ENCODE data around the gene PCDHA8.
"Not testable (repeated sequence)": the region's sequence is repeated elsewhere in the genome, so short reads cannot be mapped to it uniquely, and the experiment has no call there.

The PCDHA8 gene

GRCh38 chr5:140840978-140841962 is at the start of gene PCDHA8:
Gene PCDHA8, plus strand, starts transcription at chr5:140841187. Its CDS starts 135 bp downstream, at chr5:140841322.
- no peak for DNase-seq

GRCh38 chr5:140794595-140795258 is 46.3 kb upstream of the PCDHA8 start, which contains the start of gene PCDHA2:
Gene PCDHA2, plus strand, starts transcription at chr5:140794852.
- DNase-seq, result peak; percentile 70

GRCh38 chr5:140795259-140795641 is 45.7 kb upstream of the PCDHA8 start:
- peak; percentile 30 for DNase-seq

DNA sequence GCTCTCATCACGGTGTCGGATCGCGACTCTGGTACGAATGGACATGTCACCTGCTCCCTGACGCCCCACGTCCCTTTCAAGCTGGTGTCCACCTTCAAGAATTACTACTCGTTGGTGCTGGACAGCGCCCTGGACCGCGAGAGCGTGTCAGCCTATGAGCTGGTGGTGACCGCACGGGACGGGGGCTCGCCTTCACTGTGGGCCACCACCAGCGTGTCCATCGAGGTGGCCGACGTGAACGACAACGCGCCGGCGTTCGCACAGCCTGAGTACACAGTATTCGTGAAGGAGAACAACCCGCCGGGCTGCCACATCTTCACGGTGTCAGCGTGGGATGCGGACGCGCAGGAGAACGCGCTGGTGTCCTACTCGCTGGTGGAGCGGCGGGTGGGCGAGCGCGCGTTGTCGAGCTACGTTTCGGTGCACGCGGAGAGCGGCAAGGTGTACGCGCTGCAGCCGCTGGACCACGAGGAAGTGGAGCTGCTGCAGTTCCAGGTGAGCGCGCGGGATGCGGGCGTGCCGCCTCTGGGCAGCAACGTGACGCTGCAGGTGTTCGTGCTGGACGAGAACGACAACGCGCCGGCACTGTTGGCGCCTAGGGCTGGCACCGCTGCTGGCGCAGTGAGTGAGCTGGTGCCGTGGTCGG is 44.8 kb upstream of the PCDHA8 start:
- DNase-seq, result not testable (repeated sequence)

DNA sequence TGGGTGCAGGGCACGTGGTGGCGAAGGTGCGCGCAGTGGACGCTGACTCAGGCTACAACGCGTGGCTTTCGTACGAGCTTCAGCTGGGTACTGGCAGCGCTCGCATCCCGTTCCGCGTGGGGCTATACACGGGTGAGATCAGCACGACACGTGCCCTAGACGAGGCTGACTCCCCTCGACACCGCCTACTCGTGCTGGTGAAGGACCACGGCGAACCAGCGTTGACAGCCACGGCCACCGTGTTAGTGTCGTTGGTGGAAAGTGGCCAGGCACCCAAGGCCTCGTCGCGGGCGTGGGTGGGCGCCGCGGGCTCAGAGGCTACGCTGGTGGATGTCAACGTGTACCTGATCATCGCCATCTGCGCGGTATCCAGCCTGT is 44.3 kb upstream of the PCDHA8 start:
- no peak for DNase-seq

- DNase-seq, result no peak
Measured at GRCh38 chr5:140800816-140801493, 40.0 kb upstream of the PCDHA8 start, which contains the start of gene PCDHA3. Gene PCDHA3, plus strand, starts transcription at chr5:140801057.

- DNase-seq, result no peak
Measured at GRCh38 chr5:140801494-140801841, 39.5 kb upstream of the PCDHA8 start.

GRCh38 chr5:140802381-140802780 is 38.6 kb upstream of the PCDHA8 start:
- not testable (repeated sequence) for DNase-seq

- no peak for DNase-seq
Measured at GRCh38 chr5:140802781-140803271, 38.2 kb upstream of the PCDHA8 start.

DNA sequence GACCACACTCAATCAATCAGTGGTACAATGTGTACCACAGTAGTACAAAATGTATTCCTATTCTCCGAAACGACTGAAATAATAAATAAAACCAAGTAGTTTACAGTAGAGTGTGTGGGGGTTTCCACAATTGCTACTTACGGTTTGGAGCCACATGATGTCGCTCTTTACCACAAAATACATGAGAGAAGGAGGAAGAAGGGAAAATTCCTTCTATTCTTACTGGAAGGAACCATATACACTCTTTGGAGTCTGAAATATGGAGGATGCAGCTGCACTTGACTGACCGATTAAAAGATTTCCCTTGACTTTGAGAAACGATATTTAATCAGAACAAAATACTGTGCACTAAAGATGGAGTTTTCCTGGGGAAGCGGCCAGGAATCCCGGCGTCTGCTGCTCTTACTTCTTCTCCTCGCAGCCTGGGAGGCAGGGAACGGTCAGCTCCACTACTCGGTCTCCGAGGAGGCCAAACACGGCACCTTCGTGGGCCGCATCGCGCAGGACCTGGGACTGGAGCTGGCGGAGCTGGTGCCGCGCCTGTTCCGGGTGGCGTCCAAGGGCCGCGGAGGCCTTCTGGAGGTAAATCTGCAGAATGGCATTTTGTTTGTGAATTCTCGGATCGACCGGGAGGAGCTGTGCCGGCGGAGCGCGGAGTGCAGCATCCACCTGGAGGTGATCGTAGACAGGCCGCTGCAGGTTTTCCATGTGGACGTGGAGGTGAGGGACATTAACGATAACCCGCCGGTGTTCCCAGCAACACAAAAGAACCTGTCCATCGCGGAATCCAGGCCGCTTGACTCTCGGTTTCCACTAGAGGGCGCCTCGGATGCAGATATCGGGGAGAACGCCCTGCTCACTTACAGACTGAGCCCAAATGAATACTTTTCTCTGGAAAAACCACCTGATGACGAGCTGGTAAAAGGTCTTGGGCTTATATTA is 33.9 kb upstream of the PCDHA8 start, which contains the start of gene PCDHA4:
Gene PCDHA4 (plus strand): TSS at position 235 of the 942 bp plus-strand sequence.
- no peak for DNase-seq

DNA sequence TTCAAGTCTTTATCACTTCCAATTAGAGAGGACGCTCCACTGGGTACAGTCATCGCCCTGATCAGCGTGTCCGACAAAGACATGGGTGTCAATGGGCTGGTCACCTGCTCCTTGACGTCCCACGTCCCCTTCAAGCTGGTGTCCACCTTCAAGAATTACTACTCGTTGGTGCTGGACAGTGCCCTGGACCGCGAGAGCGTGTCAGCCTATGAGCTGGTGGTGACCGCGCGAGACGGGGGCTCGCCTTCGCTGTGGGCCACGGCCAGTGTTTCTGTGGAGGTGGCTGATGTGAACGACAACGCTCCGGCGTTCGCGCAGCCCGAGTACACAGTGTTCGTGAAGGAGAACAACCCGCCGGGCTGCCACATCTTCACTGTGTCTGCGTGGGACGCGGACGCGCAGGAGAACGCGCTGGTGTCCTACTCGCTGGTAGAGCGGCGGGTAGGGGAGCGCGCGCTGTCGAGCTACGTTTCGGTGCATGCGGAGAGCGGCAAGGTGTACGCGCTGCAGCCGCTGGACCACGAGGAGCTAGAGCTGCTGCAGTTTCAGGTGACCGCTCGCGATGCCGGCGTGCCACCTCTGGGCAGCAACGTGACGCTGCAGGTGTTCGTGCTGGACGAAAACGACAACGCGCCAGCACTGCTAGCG is 32.6 kb upstream of the PCDHA8 start:
- DNase-seq, result not testable (repeated sequence)

DNA sequence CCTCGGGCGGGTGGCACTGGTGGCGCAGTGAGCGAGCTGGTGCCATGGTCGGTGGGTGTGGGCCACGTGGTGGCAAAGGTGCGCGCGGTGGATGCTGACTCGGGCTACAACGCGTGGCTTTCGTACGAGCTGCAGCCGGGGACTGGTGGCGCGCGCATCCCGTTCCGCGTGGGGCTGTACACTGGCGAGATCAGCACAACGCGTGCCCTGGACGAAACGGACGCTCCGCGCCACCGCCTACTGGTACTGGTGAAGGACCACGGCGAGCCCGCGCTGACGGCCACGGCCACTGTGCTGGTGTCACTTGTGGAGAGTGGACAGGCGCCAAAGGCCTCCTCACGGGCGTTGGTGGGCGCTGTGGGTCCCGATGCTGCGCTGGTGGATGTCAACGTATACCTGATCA is 32.1 kb upstream of the PCDHA8 start:
- no peak for DNase-seq

DNA sequence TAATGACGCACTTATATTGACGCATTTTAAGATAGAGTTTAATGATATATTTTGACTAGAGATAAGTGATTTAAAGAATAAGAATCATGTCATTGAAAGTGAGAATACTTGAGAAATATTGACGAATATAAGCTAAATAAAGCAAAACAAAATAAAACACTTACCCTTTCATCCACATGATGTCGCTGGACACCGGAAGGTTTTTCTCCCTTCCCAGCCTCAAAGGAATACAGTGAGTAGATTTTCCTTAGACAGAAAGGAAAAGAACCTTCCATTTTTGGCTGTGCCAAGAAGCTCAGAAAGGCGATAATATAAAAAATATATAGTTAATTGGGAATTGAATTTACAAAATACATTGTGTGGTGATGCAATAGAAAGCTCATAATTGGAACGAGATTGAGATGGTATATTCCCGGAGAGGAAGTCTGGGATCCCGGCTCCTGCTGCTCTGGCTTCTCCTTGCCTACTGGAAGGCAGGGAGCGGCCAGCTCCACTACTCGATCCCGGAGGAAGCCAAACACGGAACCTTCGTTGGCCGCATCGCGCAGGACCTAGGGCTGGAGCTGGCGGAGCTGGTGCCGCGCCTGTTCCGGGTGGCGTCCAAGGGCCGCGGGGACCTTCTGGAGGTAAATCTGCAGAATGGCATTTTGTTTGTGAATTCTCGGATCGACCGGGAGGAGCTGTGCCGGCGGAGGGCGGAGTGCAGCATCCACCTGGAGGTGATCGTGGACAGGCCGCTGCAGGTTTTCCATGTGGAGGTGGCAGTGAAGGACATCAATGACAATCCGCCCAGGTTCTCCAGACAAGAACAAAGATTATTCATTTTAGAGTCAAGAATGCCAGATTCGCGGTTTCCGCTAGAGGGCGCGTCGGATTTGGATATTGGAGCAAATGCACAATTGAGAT is 19.4 kb upstream of the PCDHA8 start, which contains the start of gene PCDHA5:
Gene PCDHA5 (plus strand): TSS at position 239 of the 906 bp plus-strand sequence.
- no peak for DNase-seq

- no peak for DNase-seq
Measured at GRCh38 chr5:140822281-140822629, 18.7 kb upstream of the PCDHA8 start.

- DNase-seq, result not testable (repeated sequence)
Measured at GRCh38 chr5:140822969-140823368, 18.0 kb upstream of the PCDHA8 start.

DNA sequence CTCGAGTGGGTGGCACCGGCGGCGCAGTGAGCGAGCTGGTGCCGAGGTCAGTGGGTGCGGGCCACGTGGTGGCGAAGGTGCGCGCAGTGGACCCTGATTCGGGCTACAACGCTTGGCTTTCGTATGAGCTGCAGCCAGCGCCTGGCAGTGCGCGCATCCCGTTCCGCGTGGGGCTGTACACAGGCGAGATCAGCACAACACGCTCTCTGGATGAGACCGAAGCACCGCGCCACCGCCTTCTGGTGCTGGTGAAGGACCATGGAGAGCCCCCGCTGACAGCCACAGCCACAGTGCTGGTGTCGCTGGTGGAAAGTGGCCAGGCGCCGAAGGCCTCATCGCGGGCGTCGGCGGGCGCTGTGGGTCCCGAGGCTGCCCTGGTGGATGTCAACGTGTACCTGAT is 17.5 kb upstream of the PCDHA8 start:
- DNase-seq, result no peak

GRCh38 chr5:140827704-140828361 is 13.2 kb upstream of the PCDHA8 start, which contains the start of gene PCDHA6:
Gene PCDHA6, plus strand, starts transcription at chr5:140827960. Its CDS starts 132 bp downstream, at chr5:140828092.
- peak; percentile 23 for DNase-seq

- DNase-seq, result peak; percentile 19
Measured at GRCh38 chr5:140828362-140828737, 12.6 kb upstream of the PCDHA8 start.

Measured in NCI-H446 treated with DMSO at 0.1 percent for 48 hours (cell line).